GM21367 (cell line): ENCODE results near the gene TRAPPC3.

ENCODE experiments used
- ATAC-seq: cut with Tn5 transposase; IDR thresholded peaks from one replicate; pipeline ENCODE4 v1.9.1; 2021; ENCODE audit not compliant: unreplicated experiment

TRAPPC3 gene

GRCh38 chr1:36106269-36106668, 43.0 kb downstream of the TRAPPC3 start:
- no peak for ATAC-seq

- ATAC-seq: no peak
Observed at GRCh38 chr1:36101546-36101945, 47.7 kb downstream of the TRAPPC3 start.

GRCh38 chr1:36100376-36100775, 48.9 kb downstream of the TRAPPC3 start:
- no peak for ATAC-seq

DNA sequence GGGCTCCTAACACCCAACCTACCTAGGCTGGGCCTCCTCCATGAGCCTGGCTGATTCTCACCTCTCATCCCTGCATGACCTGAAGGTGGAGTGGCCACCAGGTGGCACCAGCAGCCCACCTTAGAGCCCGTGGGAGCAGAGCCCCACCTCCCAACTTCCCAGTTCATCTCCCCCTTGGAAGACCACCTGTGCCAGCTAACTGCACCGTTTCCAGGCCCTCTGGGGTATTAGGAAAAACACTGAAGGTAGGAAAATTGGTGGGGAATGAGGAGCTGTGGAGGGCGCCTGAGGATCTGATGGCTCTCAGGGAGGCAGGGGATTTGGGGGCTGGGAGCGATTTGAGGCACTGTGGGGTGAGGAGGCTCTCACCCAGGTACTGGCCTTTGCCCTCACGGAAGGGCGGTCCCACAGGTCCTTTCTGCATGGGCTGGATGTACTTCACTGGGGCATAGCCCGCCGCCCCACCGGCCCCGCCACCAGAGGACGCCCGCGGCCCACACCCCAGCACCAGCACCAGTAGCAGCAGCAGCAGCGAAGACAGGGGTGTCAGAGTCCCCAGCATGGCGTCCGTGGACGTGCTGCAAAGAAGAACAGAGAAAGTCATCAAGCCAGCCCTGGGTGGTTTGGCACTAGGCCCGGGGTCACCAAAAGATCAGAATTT, 49.5 kb downstream of the TRAPPC3 start:
- no peak for ATAC-seq

- no peak for ATAC-seq
Observed at GRCh38 chr1:36098650-36099365, 50.5 kb downstream of the TRAPPC3 start.

DNA sequence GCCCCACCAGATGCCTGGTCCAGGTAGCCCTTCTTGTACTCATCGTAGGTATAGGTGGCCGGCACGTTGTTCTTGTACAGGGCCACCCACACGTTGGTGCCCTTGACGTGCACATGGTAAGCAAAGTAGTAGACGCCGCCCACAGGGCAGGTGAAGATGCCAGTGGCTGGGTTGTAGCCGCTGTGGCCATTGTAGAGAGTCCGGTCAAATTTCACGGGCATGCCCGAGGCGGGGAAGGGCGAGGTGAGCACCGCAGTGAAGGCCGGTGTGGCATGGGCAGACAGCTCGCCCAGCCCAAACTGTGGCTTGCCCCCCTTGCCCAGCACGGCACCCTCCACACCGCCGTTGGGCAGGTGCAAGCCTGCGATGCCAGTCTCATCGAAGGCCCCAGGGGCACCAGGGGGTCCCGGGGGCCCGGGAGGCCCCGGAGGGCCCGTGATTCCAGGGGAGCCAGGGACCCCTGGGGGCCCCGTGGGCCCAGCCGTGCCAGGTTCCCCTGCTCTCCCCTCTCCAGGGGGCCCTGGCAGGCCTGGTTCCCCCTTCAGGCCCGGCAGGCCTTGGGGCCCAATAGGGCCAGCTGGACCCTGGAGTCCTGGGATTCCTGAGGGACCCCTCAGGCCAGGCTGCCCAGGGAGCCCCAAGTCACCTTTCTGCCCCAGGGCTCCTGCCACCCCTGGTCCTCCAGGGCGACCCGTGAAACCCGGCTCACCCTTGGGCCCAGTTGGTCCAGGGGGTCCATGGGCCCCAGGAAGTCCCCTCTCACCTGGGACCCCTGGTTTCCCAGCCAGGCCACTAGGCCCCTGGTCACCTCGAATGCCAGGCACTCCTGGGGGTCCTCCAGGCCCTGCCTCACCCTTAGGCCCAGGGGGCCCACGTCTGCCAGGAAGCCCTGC, 51.3 kb downstream of the TRAPPC3 start:
- ATAC-seq: no peak

GRCh38 chr1:36096500-36097432, 52.5 kb downstream of the TRAPPC3 start:
- ATAC-seq: no peak

- ATAC-seq: no peak
Observed at GRCh38 chr1:36095760-36096405, 53.4 kb downstream of the TRAPPC3 start.

GRCh38 chr1:36094621-36095061, 54.6 kb downstream of the TRAPPC3 start:
- no peak for ATAC-seq

- no peak for ATAC-seq
Observed at GRCh38 chr1:36093929-36094328, 55.4 kb downstream of the TRAPPC3 start.

GRCh38 chr1:36093226-36093625, 56.1 kb downstream of the TRAPPC3 start:
- ATAC-seq: no peak

DNA sequence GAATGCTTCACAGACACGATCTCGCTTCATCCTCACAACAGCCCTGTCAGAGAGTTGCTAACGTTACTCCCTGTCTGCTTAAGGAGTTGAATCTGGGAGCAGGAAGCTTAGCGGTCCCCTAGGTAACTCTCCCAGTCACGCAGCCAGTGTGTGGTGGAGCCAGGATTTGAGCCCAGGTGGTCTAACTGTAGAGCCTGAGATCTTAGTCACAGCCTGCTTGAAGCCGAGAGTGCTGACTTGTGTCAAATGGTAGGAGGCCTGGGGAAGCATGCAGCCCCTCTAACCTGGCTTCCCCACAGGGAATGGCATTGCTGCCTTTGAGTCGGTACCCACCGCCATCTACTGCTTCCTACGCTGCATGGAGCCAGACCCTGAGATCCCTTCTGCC, 56.5 kb downstream of the TRAPPC3 start:
- no peak for ATAC-seq

GRCh38 chr1:36092166-36092797, 57.0 kb downstream of the TRAPPC3 start:
- ATAC-seq: no peak

- no peak for ATAC-seq
Observed at GRCh38 chr1:36091698-36092097, 57.6 kb downstream of the TRAPPC3 start.

- no peak for ATAC-seq
Observed at GRCh38 chr1:36091141-36091540, 58.1 kb downstream of the TRAPPC3 start.

- ATAC-seq: no peak
Observed at GRCh38 chr1:36089393-36090121, 59.7 kb downstream of the TRAPPC3 start.

DNA sequence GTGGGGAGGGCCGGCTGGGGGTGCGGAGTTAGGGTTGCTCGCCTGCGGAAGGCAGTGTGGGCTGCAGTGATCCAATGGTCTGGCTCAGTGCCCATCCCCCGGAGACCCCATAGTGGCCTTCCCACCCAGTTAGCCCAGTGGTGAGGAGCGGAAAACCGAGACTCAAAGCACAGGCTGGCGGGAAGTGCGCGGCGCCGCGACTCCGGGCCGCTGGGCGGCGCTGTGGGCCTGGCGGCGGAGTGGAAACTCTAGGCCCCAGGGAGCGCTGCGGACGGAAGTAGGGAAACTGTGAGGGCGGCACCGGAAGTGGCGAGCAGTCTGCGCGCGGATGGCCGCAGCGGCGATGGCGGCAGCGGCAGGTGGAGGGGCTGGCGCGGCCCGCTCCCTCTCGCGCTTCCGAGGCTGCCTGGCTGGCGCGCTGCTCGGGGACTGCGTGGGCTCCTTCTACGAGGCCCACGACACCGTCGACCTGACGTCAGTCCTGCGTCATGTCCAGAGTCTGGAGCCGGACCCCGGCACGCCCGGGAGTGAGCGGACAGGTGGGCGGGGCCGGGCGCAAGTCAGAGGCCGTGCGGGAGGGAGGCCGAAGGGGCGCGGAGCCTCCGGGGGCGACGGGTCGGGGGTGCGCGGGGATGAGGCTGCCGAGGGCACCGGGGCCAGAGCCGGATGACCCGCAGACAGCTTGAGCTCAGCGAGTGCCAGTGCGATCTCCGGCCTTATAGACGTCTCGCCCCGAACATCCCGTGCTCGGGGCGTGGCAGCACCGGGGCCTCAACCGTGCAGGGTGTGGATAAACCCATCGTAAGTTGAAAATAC, 60.5 kb downstream of the TRAPPC3 start, which contains the start of gene ADPRS:
Gene ADPRS, plus strand, starts transcription at position 316 of the 816 bp plus-strand sequence. Its CDS starts 13 bp downstream, at position 329.
- ATAC-seq: peak; percentile 59

GRCh38 chr1:36088265-36088576, 61.1 kb downstream of the TRAPPC3 start:
- ATAC-seq: no peak
